ENCODE data around the gene LAMC1. TPM values are rescaled to one million over a fixed set of nuclear protein-coding genes. Genes with fewer than 3 reads are reported as not detected.

Gene LAMC1
- total and polyA plus RNA-seq, 10 of the 15 experiments (the other 5 are each of a cell fraction or from before 2014, with no cell fraction given), result 4.6 to 51.4 (median 25.6) TPM

GRCh38 chr1:183180634-183181056 is 157.4 kb downstream of the LAMC1 start (continued):
- no peak for TF ChIP-seq BCL3 (IDR thresholded peaks at IDR 0.05; ENCODE audit: borderline replicate concordance, insufficient read depth, low read depth, low read length, poor library complexity, severe bottlenecking)
- no peak for TF ChIP-seq TAF1 (IDR thresholded peaks at IDR 0.05; ENCODE audit: borderline replicate concordance, low read depth, low read length)
- TF ChIP-seq MLLT1 (IDR thresholded peaks at IDR 0.05), result no peak
- TF ChIP-seq ZNF384 (IDR thresholded peaks at IDR 0.05; ENCODE audit: borderline replicate concordance, low read depth, low read length), result no peak
- no peak for TF ChIP-seq RBBP5 (conservative IDR thresholded peaks at IDR 0.05)
- TF ChIP-seq CHD4 (IDR thresholded peaks at IDR 0.05), result no peak
- TF ChIP-seq PAX5 (IDR thresholded peaks at IDR 0.05; ENCODE audit: borderline replicate concordance, low read depth, low read length), result no peak
- TF ChIP-seq NRF1 (conservative IDR thresholded peaks at IDR 0.05; ENCODE audit: low read depth, low read length), result no peak
- no peak for TF ChIP-seq IRF5 (IDR thresholded peaks at IDR 0.05; ENCODE audit: borderline replicate concordance)
- TF ChIP-seq EED (IDR thresholded peaks at IDR 0.05; ENCODE audit: low read depth), result peak; percentile 83
- no peak for TF ChIP-seq SUPT20H (IDR thresholded peaks at IDR 0.05; ENCODE audit: borderline replicate concordance, control insufficient read depth, low read depth, low read length)
- no peak for TF ChIP-seq BCLAF1 (IDR thresholded peaks at IDR 0.05)
- TF ChIP-seq NR2F1 (conservative IDR thresholded peaks at IDR 0.05), result no peak
- TF ChIP-seq ZBTB33 (IDR thresholded peaks at IDR 0.05), result no peak
- no peak for TF ChIP-seq MTA2 (IDR thresholded peaks at IDR 0.05; ENCODE audit: low read depth)
- TF ChIP-seq IRF3 (IDR thresholded peaks at IDR 0.05), result no peak
- 0 out of 3 replicates have a peak, but pooled peaks have one; percentile 6 for TF ChIP-seq POU2F2 (IDR thresholded peaks at IDR 0.05; ENCODE audit: borderline replicate concordance, low read depth, low read length)
- no peak for TF ChIP-seq ZZZ3 (IDR thresholded peaks at IDR 0.05; ENCODE audit: control insufficient read depth, insufficient read length, low read depth)
